MM.1S (cell line): ENCODE results near the gene SP1.

ENCODE experiments used
- EZH2 ChIP-seq: fragments of 300-600 bp; sonication (generic); optimal IDR thresholded peaks from 2 replicates; pipeline ENCODE3; 2017; ENCODE audit warnings: low read depth, mild to moderate bottlenecking, antibody characterized with exemption, low read length, mixed read lengths
- TF ChIP-seq, protein P1 (sequence below): fragments of 300-600 bp; sonication (generic); IDR thresholded peaks from 2 replicates; pipeline ENCODE4 v1.5.1; 2016; ENCODE audit warnings: antibody characterized with exemption, low read length, mixed read lengths

DNA sequence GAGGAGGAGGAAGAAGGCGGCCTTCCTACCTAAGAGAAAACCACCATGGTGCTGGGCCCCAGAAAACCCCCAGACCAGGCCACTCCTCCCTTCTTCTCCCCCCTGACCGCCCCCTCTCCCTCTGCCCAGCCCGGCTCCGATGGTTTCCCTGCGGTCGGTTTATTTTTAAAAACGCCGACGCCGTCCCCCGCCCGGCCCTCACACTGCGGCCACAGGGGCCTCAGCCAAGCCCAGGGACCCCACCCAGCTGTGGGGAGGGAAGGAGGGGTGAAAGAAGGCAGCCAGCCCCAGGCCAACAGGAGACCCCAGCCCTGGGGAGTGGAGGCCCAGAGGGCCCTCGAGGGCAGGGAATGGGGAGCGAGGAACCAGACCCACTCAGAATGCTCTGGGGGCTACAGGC lies 47.2 kb upstream of the SP1 start:
- TF ChIP-seq, protein P1, sequence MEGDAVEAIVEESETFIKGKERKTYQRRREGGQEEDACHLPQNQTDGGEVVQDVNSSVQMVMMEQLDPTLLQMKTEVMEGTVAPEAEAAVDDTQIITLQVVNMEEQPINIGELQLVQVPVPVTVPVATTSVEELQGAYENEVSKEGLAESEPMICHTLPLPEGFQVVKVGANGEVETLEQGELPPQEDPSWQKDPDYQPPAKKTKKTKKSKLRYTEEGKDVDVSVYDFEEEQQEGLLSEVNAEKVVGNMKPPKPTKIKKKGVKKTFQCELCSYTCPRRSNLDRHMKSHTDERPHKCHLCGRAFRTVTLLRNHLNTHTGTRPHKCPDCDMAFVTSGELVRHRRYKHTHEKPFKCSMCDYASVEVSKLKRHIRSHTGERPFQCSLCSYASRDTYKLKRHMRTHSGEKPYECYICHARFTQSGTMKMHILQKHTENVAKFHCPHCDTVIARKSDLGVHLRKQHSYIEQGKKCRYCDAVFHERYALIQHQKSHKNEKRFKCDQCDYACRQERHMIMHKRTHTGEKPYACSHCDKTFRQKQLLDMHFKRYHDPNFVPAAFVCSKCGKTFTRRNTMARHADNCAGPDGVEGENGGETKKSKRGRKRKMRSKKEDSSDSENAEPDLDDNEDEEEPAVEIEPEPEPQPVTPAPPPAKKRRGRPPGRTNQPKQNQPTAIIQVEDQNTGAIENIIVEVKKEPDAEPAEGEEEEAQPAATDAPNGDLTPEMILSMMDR, result no peak
- no peak for TF ChIP-seq EZH2
